HG03354 (cell line): ENCODE data around the gene PDXP.
"Not testable (repeated sequence)": the region's sequence is repeated elsewhere in the genome, so short reads cannot be mapped to it uniquely, and the experiment has no call there.

Source experiments
- ATAC-seq: cut with Tn5 transposase; IDR thresholded peaks from one replicate; pipeline ENCODE4 v1.9.1; 2021; ENCODE audit warnings: mild to moderate bottlenecking; ENCODE audit not compliant: unreplicated experiment, poor library complexity, severe bottlenecking

The PDXP gene

GRCh38 chr22:37690407-37690806 lies 31.9 kb downstream of the PDXP start:
- no peak for ATAC-seq

GRCh38 chr22:37690901-37691504 lies 32.5 kb downstream of the PDXP start:
- no peak for ATAC-seq

DNA sequence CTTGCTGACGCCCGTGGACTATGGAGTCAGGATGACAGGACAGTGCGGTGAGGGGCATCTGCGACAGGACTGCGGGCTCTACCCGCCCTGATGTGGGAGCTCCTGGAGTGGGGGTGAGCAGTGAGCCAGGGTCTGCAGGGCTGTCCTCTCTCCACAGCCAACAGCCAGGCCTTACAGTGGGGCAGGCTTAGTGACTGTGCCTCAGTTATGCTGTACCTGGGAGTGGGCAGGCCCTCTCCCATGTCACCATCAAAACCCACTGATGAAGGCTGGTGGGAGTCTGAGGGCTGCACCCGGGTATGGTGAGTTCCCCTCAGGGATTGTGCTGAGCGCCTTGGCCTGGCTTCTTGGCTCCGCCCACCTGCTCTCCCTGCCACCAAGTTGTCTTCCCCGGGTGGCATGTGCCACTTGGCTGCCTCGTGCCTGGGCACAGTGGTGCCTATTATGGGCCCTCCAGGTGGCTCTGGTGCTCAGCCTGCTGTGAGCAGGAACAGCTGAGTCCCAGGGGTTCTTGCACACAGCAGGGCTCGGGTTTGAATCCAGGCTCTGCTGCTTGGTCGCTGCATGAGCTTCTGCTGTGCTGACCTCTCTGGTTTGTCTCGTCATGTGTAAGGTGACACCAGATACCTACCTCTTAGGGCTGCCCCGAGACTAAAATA lies 34.2 kb downstream of the PDXP start:
- ATAC-seq: no peak

DNA sequence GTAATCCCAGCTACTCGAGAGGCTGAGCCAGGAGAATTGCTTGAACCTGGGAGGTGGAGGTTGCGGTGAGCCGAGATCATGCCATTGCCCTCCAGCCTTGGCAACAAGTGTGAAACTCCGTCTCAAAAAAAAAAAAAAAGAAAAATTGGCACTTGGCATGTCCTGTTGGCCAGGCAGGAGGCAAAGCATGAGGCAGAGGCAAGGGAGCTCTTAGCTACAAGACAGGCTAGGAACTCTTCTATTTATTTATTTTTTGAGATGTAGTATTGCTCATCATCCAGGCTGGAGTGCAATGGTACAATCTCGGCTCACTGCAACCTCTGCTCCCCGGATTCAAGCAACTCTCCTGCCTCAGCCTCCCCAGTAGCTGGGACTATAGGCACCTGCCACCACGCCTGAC lies 35.6 kb downstream of the PDXP start:
- not testable (repeated sequence) for ATAC-seq

- ATAC-seq: not testable (repeated sequence)
Measured at GRCh38 chr22:37696260-37696656, 37.7 kb downstream of the PDXP start.

DNA sequence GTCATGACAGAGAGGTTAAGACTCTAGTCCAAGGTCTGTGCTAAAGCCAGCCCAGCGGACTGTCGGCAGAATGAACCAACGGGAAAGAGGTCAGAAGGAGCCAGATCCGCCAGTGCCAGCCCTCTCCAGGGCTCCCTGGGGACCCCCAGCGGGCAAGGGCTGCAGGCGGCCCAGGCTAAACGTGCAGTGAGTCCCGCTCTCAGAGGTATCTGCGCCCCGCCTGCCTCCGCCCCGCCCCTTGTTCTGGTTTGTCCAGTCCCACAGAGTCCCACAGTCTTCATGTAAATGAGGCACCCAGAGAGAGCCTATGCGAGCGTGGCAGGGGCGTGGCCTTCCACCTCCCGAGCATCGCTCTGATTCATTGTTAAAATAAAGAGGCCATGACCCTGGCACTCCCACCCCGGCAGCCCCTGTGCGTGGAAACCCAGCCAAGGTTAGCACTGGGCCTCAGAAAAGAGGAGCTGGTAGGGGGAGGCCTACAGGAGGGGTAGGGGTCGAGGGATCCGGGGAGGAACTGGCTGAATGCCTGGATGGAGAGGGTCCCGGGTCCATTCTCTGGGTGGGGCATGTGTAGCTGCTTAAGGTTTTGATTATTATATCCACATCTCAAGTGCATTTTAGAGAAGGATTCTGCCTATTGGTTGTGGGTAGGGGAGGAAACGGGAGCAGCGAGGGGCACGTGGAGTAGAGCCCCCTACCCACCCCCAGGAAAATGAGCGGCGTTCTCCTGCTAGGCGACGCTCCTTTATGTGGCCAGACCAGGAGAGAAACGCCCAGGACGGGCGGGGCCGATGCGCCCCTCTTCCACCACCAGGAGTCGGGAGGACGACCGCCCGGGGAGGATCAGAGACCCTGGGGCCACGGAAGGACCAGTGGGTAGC lies 38.4 kb downstream of the PDXP start, which contains the start of gene TRIOBP:
Gene TRIOBP, plus strand, starts transcription at position 392 of the 881 bp plus-strand sequence. CDS start 4,318 bp downstream, outside the sequence.
- ATAC-seq: peak; percentile 93

DNA sequence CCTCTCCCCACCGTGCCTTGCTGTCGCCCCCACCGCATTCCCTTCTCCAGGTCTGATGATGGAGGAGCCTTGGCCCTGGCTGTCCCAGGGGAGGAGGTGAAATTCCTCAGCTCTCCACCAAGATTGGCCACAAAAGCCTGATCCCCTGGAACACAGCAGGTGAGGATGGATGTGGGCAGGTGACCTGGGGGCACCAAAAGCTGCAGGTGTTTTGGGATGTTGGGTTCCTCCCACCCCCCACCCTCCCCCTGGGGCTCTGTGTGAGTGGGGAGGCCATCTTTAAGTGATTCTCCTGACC lies 39.0 kb downstream of the PDXP start:
- ATAC-seq: no peak

- no peak for ATAC-seq
Measured at GRCh38 chr22:37701141-37701786, 42.7 kb downstream of the PDXP start.

DNA sequence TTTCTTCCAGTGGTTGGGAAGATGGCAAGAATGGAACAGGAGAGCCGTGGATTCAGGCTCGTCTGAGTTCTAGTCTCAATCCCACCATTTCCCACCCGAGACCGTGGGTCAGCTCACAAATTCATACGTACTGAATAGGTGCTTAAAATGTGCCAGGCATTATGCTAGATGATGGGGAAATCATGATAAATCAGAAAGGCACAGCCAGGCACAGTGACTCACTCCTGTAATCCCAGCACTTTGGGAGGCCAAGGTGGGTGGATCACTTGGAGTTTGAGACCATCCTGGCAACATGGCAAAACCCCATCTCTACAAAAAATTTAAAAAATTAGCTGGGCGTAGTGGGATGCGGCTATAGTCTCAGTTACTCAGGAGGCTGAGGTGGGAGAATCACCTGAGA lies 45.4 kb downstream of the PDXP start:
- no peak for ATAC-seq

DNA sequence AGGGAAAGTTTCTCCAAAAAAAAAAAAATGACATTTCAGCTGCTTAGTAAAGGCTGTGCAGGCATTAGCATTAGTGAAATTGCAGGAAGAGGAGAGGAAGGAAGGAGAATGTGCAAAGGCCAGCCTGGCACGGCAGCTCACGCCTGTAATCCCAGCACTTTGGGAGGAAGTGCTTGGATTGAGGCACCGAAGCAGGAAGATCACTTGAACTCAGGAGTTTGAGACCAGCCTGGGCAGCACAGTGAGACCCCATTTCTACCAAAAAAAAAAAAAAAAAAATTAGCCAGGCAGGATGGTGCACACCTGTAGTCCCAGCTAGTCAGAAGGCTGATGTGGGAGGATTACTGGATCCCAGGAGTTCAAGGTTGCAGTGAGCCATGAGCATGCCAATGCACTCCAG lies 46.1 kb downstream of the PDXP start:
- no peak for ATAC-seq

DNA sequence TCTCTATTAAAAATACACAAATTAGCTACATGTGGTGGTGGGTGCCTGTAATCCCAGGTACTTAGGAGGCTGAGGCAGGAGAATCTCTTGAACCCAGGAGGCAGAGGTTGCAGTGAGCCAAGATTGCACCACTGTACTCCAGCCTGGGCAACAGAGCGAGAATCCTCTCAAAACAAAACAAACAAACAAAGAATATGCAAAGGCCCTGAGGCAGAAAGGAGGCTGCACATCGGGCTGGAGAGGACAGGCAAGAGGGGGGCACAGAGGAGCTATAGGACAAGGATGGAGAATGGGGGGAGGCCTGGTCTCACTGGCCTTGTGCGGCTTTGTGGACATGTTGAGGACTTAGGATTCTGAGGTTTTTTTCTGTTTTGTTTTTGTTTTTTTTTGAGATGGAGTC lies 46.7 kb downstream of the PDXP start:
- ATAC-seq: no peak

DNA sequence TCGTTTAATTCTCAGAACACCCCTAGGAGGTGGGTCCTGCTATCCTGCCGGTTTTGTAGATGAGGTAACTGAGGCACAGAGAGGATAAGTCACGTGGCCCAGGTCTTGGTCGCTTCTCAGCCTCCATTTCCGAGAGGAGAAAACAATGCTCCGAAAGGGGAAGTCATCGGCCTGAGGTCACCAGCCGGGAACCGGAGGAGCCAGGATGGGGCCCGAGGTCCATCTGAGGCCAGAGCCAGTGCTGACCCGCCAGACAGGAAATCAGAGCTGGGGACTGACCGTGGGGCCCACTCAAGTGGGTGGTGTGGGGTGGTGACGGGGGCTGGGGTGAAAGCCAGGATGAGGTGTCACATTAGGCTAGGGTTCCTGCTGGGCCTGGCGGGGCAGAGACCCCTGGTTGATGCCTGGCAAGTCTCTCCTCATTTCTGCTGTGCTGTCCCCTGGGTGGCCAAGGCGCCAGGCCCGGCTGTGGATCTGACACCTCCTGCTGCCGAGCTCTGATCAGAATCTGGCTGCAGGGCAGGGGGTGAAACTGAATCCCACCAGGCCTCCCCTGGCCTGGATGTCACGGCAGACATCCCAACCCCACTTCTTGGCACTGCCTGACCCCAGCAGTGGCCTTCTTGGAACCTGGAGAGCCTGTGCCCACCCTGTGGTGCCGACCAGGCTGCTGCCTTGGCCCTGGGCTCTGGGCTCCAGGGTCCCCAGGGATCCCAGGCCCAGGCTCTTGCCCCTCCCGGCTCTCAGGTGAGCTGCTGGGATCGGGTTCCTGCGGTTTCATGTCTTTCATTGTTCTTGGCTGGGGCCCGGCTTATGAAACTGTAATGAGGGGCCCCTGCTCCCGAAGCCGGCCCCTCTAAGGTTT lies 50.3 kb downstream of the PDXP start:
- ATAC-seq: no peak

- no peak for ATAC-seq
Measured at GRCh38 chr22:37709445-37709765, 50.9 kb downstream of the PDXP start.

DNA sequence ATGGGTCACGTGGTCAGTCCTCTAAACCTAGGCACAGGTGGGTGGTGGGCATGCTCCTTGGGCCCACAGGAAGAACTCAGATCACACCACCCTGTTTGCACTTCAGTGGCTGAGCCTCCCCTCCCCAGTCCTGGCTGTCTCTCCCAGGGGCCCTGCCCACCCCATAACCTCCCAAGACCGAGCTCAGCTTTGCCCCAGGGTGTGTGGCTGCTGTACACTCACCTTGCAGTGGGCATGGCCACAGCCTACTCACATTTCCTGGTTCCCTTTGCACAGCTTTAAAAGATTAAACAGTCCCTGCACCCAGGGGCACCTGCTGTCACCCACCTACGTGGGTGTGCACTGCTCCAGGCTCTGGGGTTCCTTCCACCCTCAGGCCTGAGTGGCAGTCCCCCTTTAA lies 52.2 kb downstream of the PDXP start:
- ATAC-seq: no peak

GRCh38 chr22:37711490-37711889 lies 53.0 kb downstream of the PDXP start:
- ATAC-seq: no peak

DNA sequence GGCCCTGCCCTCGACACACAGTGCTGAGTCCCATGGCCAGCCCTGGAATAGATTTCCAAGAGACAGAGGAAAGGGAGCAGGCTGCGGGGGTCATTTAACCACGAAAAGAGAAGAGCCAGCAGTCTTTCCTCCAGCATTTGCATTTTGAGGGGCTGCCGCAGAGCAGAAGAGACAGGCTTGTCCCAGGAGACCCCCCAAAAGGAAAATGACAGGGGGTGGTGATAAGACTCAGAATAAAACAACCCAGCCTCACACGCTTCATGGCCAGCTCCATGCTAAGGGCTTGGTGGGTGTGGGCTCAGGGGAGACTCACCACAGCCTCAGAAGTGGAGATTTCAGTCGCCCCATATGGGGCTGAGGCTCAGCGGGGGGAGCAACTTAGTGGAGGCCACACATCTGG lies 55.2 kb downstream of the PDXP start:
- ATAC-seq: no peak

GRCh38 chr22:37714634-37715033 lies 56.1 kb downstream of the PDXP start:
- ATAC-seq: no peak

- no peak for ATAC-seq
Measured at GRCh38 chr22:37715760-37716159, 57.2 kb downstream of the PDXP start.
